GM12875 (cell line): ENCODE measurements around the gene PCSK5.

Source experiments
- H3K4me3 ChIP-seq: one replicate; pipeline ENCODE4 v1.5.1; 2011; ENCODE audit warnings: low read depth, low read length, control low read depth
- CTCF ChIP-seq: IDR thresholded peaks from 2 replicates; pipeline ENCODE4 v1.5.1; 2011; ENCODE audit warnings: low read depth, mild to moderate bottlenecking, control low read depth, inconsistent platforms, low read length, moderate library complexity, borderline replicate concordance; ENCODE audit not compliant: insufficient read depth

The PCSK5 gene

GRCh38 chr9:76137931-76138330, 247.5 kb downstream of the PCSK5 start:
- H3K4me3 ChIP-seq = no peak overlapping the region
- TF ChIP-seq CTCF = no peak

GRCh38 chr9:76138360-76138759, 247.9 kb downstream of the PCSK5 start:
- no peak overlapping the region for H3K4me3 ChIP-seq
- TF ChIP-seq CTCF = no peak

GRCh38 chr9:76143834-76144233, 253.4 kb downstream of the PCSK5 start:
- TF ChIP-seq CTCF = no peak
- H3K4me3 ChIP-seq = no peak overlapping the region

- no peak for TF ChIP-seq CTCF
- no peak overlapping the region for H3K4me3 ChIP-seq
These were observed 259.5 kb downstream of the PCSK5 start for GRCh38 chr9:76150013-76150412.

GRCh38 chr9:76151267-76151666, 260.8 kb downstream of the PCSK5 start:
- TF ChIP-seq CTCF = no peak
- H3K4me3 ChIP-seq = no peak overlapping the region

GRCh38 chr9:76153339-76153738, 262.9 kb downstream of the PCSK5 start:
- H3K4me3 ChIP-seq = no peak overlapping the region
- TF ChIP-seq CTCF = no peak

- no peak overlapping the region for H3K4me3 ChIP-seq
- no peak for TF ChIP-seq CTCF
These were observed 263.6 kb downstream of the PCSK5 start for GRCh38 chr9:76153902-76154629.
